Panc1 (cell line): ENCODE data around the gene PDZRN4. TPM values are rescaled to one million over a fixed set of nuclear protein-coding genes. Genes with fewer than 3 reads are reported as not detected.

ENCODE experiments used
- ATAC-seq: fragments of 200-7000 bp; cut with Tn5 transposase; 2 replicates; pipeline ENCODE4 v1.9.1; 2020; ENCODE audit warnings: mild to moderate bottlenecking, moderate library complexity
- BruUV-seq: library from RNA; stranded (reverse); fragments of 400-500 nt; replicated peaks from 2 replicates; lab custom pipeline; 2021; lab: Mats Ljungman, UMichigan
- CTCF ChIA-PET: fragments of 300-600 bp; sonication (Branson Sonifier 250); formaldehyde crosslinking; loops from one replicate; lab custom pipeline; 2022; ENCODE audit warnings: antibody characterized with exemption; lab: Charles Lee
- POLR2A ChIA-PET: fragments of 300-600 bp; sonication (Branson Sonifier 250); formaldehyde crosslinking; loops from one replicate; lab custom pipeline; 2022; ENCODE audit warnings: antibody characterized with exemption; lab: Charles Lee
- DNase-seq: peaks from one replicate; pipeline ENCODE4 v3.0.0-alpha.2; 2010; ENCODE audit warnings: low read depth, low spot score
- H3K27ac ChIP-seq: 2 replicates; pipeline ENCODE4 v1.5.1; 2011; ENCODE audit warnings: mild to moderate bottlenecking, low read length, inconsistent platforms
- H3K27me3 ChIP-seq: fragments of 200-500 bp; sonication (Bioruptor generic); 2 replicates; pipeline ENCODE4 v1.6.0; 2014; ENCODE audit warnings: low read length, inconsistent platforms; ENCODE audit not compliant: control insufficient read depth, insufficient read depth
- H3K36me3 ChIP-seq: fragments of 200-500 bp; sonication (Bioruptor generic); 2 replicates; pipeline ENCODE4 v1.5.1; 2014; ENCODE audit warnings: inconsistent platforms, mild to moderate bottlenecking, low read length, moderate library complexity; ENCODE audit not compliant: control insufficient read depth, insufficient read depth
- H3K4me1 ChIP-seq: 2 replicates; pipeline ENCODE4 v1.5.1; 2011; ENCODE audit warnings: inconsistent platforms, mild to moderate bottlenecking, low read length, moderate library complexity; ENCODE audit not compliant: control insufficient read depth, insufficient read depth
- H3K4me3 ChIP-seq, 2 experiments: 2 replicates each; pipeline ENCODE4 v1.5.1; 2011 to 2012; ENCODE audit warnings: low read depth in 2 of 2, low read length in 2 of 2, mild to moderate bottlenecking in 2 of 2, inconsistent platforms in 1 of 2, moderate library complexity in 1 of 2
- H3K9me3 ChIP-seq: fragments of 200-500 bp; sonication (Bioruptor generic); 2 replicates; pipeline ENCODE4 v1.5.1; 2014; ENCODE audit warnings: low read depth, mild to moderate bottlenecking, inconsistent platforms, low read length, moderate library complexity; ENCODE audit not compliant: control insufficient read depth, insufficient read depth
- CTCF ChIP-seq: fragments of 450-650 bp; IDR thresholded peaks from 2 replicates; pipeline ENCODE4 v1.5.1; 2017; ENCODE audit warnings: mild to moderate bottlenecking
- POLR2AphosphoS5 ChIP-seq: IDR thresholded peaks from 2 replicates; pipeline ENCODE4 v1.6.1; 2012; ENCODE audit warnings: mild to moderate bottlenecking, low read depth, low read length, moderate library complexity
- REST ChIP-seq, 2 experiments: IDR thresholded peaks; 2 replicates each; pipeline ENCODE4 v1.6.1; 2011 to 2012; ENCODE audit warnings: low read depth in 2 of 2, control low read depth in 1 of 2, low read length in 1 of 2, mild to moderate bottlenecking in 1 of 2, moderate library complexity in 1 of 2; ENCODE audit not compliant: insufficient read depth in 1 of 2
- SIN3A ChIP-seq: IDR thresholded peaks from 2 replicates; pipeline ENCODE4 v1.6.1; 2012; ENCODE audit warnings: low read depth, mild to moderate bottlenecking, low read length, moderate library complexity, borderline replicate concordance; ENCODE audit not compliant: insufficient read depth
- TCF7L2 ChIP-seq: IDR thresholded peaks from 2 replicates; pipeline ENCODE4 v1.6.1; 2011; ENCODE audit warnings: mild to moderate bottlenecking, low read depth, low read length, inconsistent platforms
- in situ Hi-C: cut with HindIII; loops from 2 replicates; pipeline ENCODE4 v1.10.0; 2016; ENCODE audit warnings: low sequenced_read_pairs, low pct_unique_long_range_greater_than_20kb
- intact Hi-C: fragments of 100-400 bp; cut with micrococcal nuclease; formaldehyde crosslinking; loops from one replicate; pipeline ENCODE4 v1.10.0; 2022; ENCODE audit not compliant: unreplicated experiment
- total RNA-seq: library from RNA; stranded (reverse); gene quantifications from one replicate; pipeline ENCODE4 v1.2.1, GENCODE V29; 2021; ENCODE audit not compliant: unreplicated experiment

PDZRN4 gene
- total RNA-seq, 1 experiment from 2014 or later = not detected

GRCh38 chr12:41557344-41557743 is 369.2 kb downstream of the PDZRN4 start:
- ChIA-PET POLR2A (no interaction called here), CTCF (no interaction called here)
- no TSS peak for BruUV-seq
- H3K4me3 ChIP-seq = no peak overlapping the region
- ATAC-seq (no peak), DNase-seq (no peak)
- H3K9me3 ChIP-seq = no peaks in the 10 kb centered on the region
- H3K27me3 ChIP-seq = no peaks in the 10 kb centered on the region
- H3K4me1 ChIP-seq = no peaks in the 10 kb centered on the region
- no peak overlapping the region for H3K27ac ChIP-seq
- no peaks in the 10 kb centered on the region for H3K36me3 ChIP-seq
- in situ Hi-C loops (no loop called here), intact Hi-C loops (no loop called here)
- no peak for TF ChIP-seq SIN3A
- no peak for TF ChIP-seq CTCF
- no peak for TF ChIP-seq TCF7L2
- no peak for TF ChIP-seq REST (IDR thresholded peaks at IDR 0.05; ENCODE audit: insufficient read depth in 1 of 2, low read depth in 2 of 2, low read length in 1 of 2)
- TF ChIP-seq POLR2AphosphoS5 = no peak

GRCh38 chr12:41558671-41559070 is 370.6 kb downstream of the PDZRN4 start:
- no TSS peak for BruUV-seq
- Histone ChIP-seq H3K27ac (no peak overlapping the region), H3K27me3 (no peaks in the 10 kb centered on the region), H3K4me1 (no peaks in the 10 kb centered on the region), H3K36me3 (no peaks in the 10 kb centered on the region), H3K9me3 (no peaks in the 10 kb centered on the region), H3K4me3 (no peak overlapping the region)
- in situ Hi-C loops = no loop called here
- intact Hi-C loops = no loop called here
- TF ChIP-seq TCF7L2 (no peak), SIN3A (no peak)
- DNase-seq (no peak), ATAC-seq (no peak)
- POLR2A ChIA-PET = no interaction called here
- CTCF ChIA-PET = no interaction called here

GRCh38 chr12:41563051-41563450 is 374.9 kb downstream of the PDZRN4 start:
- DNase-seq (no peak), ATAC-seq (no peak)
- H3K27me3 ChIP-seq = no peaks in the 10 kb centered on the region
- no peak for TF ChIP-seq SIN3A
- TF ChIP-seq POLR2AphosphoS5 = no peak
- no peak for TF ChIP-seq TCF7L2
- no peak for TF ChIP-seq CTCF
- TF ChIP-seq REST (IDR thresholded peaks at IDR 0.05; ENCODE audit: insufficient read depth in 1 of 2, low read depth in 2 of 2, low read length in 1 of 2) = no peak
- no peaks in the 10 kb centered on the region for H3K4me1 ChIP-seq
- BruUV-seq = no TSS peak
- H3K36me3 ChIP-seq = no peaks in the 10 kb centered on the region
- ChIA-PET CTCF (no interaction called here), POLR2A (no interaction called here)
- intact Hi-C loops = no loop called here
- in situ Hi-C loops = no loop called here
- H3K27ac ChIP-seq = no peak overlapping the region
- H3K9me3 ChIP-seq = no peaks in the 10 kb centered on the region
- no peak overlapping the region for H3K4me3 ChIP-seq
